Spleen (tissue), 7 donors: Measurements from ENCODE around the gene ZNF547.
A peak's percentile ranks its signal among the peaks of the same experiment; 100 is the strongest.

Source experiments
- POLR2A ChIP-seq, 3 donors: fragments of 450-650 bp; IDR thresholded peaks; one replicate each; pipeline ENCODE4 v1.5.1; 2017; ENCODE audit warnings: antibody characterized with exemption in 3 of 3, mild to moderate bottlenecking in 1 of 3
- POLR2AphosphoS5 ChIP-seq, 3 donors: sonication (generic); formaldehyde crosslinking; IDR thresholded peaks; one replicate each; pipeline ENCODE4 v1.5.1; 2017; ENCODE audit warnings: antibody characterized with exemption in 3 of 3
- TF ChIP-seq, protein P1 (sequence below), 11 experiments: fragments of 200-600 bp in 7 of 11; fragments of 450-650 bp in 4 of 11; sonication (generic) in 4 of 11; IDR thresholded peaks in 8 of 11; conservative IDR thresholded peaks in 3 of 11; 1 replicate in 7 of 11; 2 replicates in 4 of 11; pipeline versions ENCODE4 v1.4.0 to v1.8.0; 2016 to 2021; ENCODE audit warnings: antibody characterized with exemption in 11 of 11, inconsistent platforms in 4 of 11, mild to moderate bottlenecking in 1 of 11
- donor health status: DM: no; HTN: no; CAD: no; lungs with moderate emphysema.
- donor health status: DM: no; HTN: no; CAD: no.
- donor health status: DM: no; HTN: no; CAD: no.

DNA sequence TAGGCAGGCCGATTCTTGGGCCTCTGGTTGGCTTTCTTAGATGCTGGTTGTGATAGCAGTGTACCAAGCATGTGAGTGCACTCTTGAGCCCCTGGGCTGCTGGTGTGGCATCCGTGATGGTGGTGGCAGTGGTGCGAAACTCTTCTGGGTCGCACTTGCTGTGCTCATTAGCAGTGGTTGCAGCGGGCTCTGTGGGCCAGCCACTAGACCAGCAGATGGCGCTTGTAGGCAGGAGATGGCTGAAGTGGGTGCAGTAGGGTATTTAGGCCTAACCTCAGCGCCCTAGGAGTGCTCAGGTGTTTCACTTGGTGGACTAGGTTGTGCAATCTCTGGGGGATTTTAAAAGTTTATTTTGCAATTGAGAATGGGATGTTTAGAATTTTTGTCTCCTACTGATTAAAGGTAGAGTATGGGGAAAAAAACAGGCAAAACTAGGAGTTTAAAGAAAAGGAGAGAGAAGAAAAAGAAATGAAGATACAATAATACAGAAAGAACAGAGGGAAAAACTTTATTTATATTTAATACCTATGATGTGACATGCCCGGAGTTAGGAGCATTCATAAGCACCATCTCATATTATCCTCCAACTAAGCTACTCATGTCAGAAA, 43.3 kb downstream of the ZNF547 start:
- TF ChIP-seq POLR2AphosphoS5 (IDR thresholded peaks at IDR 0.05) (peak in 2 of 3 donors; percentile 36 to 39), POLR2A (IDR thresholded peaks at IDR 0.05) (no peak)
- TF ChIP-seq, protein P1, sequence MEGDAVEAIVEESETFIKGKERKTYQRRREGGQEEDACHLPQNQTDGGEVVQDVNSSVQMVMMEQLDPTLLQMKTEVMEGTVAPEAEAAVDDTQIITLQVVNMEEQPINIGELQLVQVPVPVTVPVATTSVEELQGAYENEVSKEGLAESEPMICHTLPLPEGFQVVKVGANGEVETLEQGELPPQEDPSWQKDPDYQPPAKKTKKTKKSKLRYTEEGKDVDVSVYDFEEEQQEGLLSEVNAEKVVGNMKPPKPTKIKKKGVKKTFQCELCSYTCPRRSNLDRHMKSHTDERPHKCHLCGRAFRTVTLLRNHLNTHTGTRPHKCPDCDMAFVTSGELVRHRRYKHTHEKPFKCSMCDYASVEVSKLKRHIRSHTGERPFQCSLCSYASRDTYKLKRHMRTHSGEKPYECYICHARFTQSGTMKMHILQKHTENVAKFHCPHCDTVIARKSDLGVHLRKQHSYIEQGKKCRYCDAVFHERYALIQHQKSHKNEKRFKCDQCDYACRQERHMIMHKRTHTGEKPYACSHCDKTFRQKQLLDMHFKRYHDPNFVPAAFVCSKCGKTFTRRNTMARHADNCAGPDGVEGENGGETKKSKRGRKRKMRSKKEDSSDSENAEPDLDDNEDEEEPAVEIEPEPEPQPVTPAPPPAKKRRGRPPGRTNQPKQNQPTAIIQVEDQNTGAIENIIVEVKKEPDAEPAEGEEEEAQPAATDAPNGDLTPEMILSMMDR (IDR thresholded peaks at IDR 0.05 in 8 of 11, conservative IDR thresholded peaks at IDR 0.05 in 3 of 11) = peak; percentile 30 to 80 (median 66)
